ENCODE measurements around the gene VDR. TPM values are rescaled to one million over a fixed set of nuclear protein-coding genes. Genes with fewer than 3 reads are reported as not detected.

The VDR gene
- total and polyA plus RNA-seq, 2 donors (not counting 1 experiment from before 2014, with no cell fraction given) = 16.2 to 24.4 TPM

DNA sequence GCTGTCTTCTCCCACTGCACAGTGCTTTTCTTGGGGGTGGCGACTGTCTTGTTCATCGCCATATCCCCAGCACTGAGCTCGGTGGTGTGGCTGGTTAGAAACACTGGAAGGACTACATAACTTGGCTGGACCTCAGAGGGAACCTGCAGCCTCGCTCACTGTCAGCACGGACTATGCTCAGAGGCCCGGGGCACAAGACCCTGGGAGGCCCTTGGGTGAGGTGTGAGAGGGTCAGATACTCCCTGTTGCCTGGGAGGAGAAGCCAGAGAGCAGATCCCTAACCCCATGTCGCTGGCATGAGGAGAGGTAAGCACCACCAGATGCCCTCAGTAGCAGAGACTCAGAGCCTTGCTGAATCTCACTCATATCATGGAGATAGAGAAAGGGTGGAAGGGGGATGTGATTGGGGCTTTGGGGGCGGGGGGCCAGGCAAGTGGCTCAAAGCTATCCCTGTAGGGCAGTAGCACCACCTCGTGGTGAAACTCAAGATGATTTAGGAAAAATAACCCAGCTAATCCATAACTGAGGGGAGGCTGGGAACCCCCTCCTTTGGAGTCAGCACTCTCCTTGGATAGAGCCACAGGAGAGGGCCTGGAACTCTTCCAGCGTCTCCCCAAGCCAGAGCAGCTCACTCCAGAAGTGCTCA lies 66.4 kb downstream of the VDR start:
- Histone ChIP-seq H4K20me1 (ENCODE audit: control insufficient read depth, extremely low read depth, insufficient read depth, low read length) (no peaks in the 10 kb centered on the region), H3K4me1 (ENCODE audit: control insufficient read depth, extremely low read depth, insufficient read depth, low read length) (peaks cover 2% of the 10 kb centered on the region), H3K79me2 (ENCODE audit: control insufficient read depth, insufficient read depth, low read length) (no peaks in the 10 kb centered on the region), H3K36me3 (ENCODE audit: control insufficient read depth, insufficient read depth, low read length) (no peaks in the 10 kb centered on the region), H3K27ac (ENCODE audit: insufficient read depth, low read length) (no peak overlapping the region), H2AFZ (ENCODE audit: low read length) (no peak overlapping the region), H3K4me3 (replicated peaks in 1 of 4; ENCODE audit: control extremely low read depth in 1 of 4, insufficient read depth in 1 of 4, low read depth in 3 of 4, low read length in 4 of 4) (no peak overlapping the region), H3K27me3 (ENCODE audit: control insufficient read depth, insufficient read depth, low read length) (no peaks in the 10 kb centered on the region), H3K9ac (ENCODE audit: insufficient read depth, low read length) (no peak overlapping the region), H3K4me2 (ENCODE audit: extremely low read depth, insufficient read depth, low read length) (no peak overlapping the region), H3K9me3 (ENCODE audit: control insufficient read depth, insufficient read depth, low read depth, low read length) (no peaks in the 10 kb centered on the region)
- TF ChIP-seq, protein P1, sequence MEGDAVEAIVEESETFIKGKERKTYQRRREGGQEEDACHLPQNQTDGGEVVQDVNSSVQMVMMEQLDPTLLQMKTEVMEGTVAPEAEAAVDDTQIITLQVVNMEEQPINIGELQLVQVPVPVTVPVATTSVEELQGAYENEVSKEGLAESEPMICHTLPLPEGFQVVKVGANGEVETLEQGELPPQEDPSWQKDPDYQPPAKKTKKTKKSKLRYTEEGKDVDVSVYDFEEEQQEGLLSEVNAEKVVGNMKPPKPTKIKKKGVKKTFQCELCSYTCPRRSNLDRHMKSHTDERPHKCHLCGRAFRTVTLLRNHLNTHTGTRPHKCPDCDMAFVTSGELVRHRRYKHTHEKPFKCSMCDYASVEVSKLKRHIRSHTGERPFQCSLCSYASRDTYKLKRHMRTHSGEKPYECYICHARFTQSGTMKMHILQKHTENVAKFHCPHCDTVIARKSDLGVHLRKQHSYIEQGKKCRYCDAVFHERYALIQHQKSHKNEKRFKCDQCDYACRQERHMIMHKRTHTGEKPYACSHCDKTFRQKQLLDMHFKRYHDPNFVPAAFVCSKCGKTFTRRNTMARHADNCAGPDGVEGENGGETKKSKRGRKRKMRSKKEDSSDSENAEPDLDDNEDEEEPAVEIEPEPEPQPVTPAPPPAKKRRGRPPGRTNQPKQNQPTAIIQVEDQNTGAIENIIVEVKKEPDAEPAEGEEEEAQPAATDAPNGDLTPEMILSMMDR (conservative IDR thresholded peaks at IDR 0.05 in 1 of 2, IDR thresholded peaks at IDR 0.05 in 1 of 2; ENCODE audit: low read depth in 1 of 2, low read length in 2 of 2) = peak; percentile 41
- TF ChIP-seq EZH2 (IDR thresholded peaks at IDR 0.05; ENCODE audit: low read length, missing control alignments) = no peak
- peak in 1 of 2 donors; percentile 53 for DNase-seq (ENCODE audit: low read depth in 2 of 2)

DNA sequence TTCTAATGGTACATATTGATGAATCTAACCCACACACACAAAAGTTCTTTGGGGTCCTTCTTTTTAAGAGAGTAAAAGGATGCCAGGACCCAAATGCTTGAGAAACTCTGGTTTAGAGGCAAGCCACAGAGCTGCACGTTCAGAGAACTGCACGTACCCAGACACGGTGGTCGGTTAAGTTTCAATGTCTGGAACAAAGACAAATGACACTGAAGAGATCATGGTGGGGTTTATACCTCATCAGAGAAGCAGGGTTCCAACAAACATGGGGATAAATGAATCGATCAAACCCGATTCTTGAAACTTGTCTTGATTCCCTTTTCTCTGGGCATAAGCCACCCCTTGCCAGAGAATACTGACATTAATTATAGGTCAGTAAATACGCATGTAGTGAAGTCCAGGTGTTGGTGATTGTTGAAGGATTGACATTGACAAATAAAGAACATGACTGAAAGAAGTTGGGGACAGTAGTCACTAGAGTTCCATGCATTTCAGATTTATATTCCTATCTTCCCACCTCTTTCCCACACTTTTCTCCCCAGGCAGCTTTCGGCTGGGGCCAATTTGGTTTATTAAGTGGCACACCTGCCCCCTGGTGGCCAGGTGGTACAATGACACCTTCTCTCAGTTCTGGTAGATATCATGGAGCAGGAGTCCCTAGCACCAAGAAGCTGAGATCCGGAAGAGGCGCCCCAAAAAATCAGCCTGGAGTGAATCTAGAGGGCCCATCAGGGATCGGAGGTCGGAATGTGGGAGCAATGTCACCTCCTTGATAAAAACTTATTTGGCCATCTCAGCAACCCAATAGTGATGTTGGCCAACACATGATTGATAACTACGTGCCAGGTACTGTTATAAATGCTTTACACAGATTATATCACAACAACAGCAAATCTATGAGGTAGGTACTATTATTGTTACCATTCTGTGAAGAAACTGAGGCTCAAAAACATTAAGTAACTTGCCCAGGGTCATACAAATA lies 67.3 kb downstream of the VDR start:
- Histone ChIP-seq H3K4me1 (ENCODE audit: control insufficient read depth, extremely low read depth, insufficient read depth, low read length) (peaks cover 2% of the 10 kb centered on the region), H3K27ac (ENCODE audit: insufficient read depth, low read length) (no peak overlapping the region), H3K9ac (ENCODE audit: insufficient read depth, low read length) (no peak overlapping the region), H3K36me3 (ENCODE audit: control insufficient read depth, insufficient read depth, low read length) (no peaks in the 10 kb centered on the region), H3K4me3 (replicated peaks in 1 of 4; ENCODE audit: control extremely low read depth in 1 of 4, insufficient read depth in 1 of 4, low read depth in 3 of 4, low read length in 4 of 4) (no peak overlapping the region), H3K79me2 (ENCODE audit: control insufficient read depth, insufficient read depth, low read length) (no peaks in the 10 kb centered on the region), H3K27me3 (ENCODE audit: control insufficient read depth, insufficient read depth, low read length) (no peaks in the 10 kb centered on the region), H3K4me2 (ENCODE audit: extremely low read depth, insufficient read depth, low read length) (no peak overlapping the region), H3K9me3 (ENCODE audit: control insufficient read depth, insufficient read depth, low read depth, low read length) (no peaks in the 10 kb centered on the region), H2AFZ (ENCODE audit: low read length) (no peak overlapping the region), H4K20me1 (ENCODE audit: control insufficient read depth, extremely low read depth, insufficient read depth, low read length) (no peaks in the 10 kb centered on the region)
- DNase-seq (ENCODE audit: low read depth in 2 of 2) = peak; percentile 54 to 75
- no peak for TF ChIP-seq EZH2 (IDR thresholded peaks at IDR 0.05; ENCODE audit: low read length, missing control alignments)
- TF ChIP-seq, protein P1 (conservative IDR thresholded peaks at IDR 0.05 in 1 of 2, IDR thresholded peaks at IDR 0.05 in 1 of 2; ENCODE audit: low read depth in 1 of 2, low read length in 2 of 2) = peak; percentile 81 to 86

DNA sequence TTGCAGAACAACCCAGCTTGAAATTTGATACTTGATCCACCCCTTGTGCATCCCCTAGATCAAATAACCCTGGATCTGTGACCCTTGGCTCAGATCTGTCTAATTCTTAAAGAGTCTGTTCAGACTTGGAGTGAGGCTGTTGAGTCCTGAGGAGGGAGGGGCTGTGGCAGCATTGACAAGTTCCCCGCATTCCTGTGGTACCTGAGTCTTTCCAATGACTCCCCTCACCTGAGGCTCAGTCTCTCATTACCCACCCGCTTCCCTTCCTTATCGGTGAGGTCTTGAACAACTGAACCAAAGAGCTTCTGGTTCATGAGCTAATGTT lies 69.0 kb downstream of the VDR start:
- Histone ChIP-seq H3K36me3 (ENCODE audit: control insufficient read depth, insufficient read depth, low read length) (no peaks in the 10 kb centered on the region), H3K4me2 (ENCODE audit: extremely low read depth, insufficient read depth, low read length) (no peak overlapping the region), H3K79me2 (ENCODE audit: control insufficient read depth, insufficient read depth, low read length) (no peaks in the 10 kb centered on the region), H3K9ac (ENCODE audit: insufficient read depth, low read length) (no peak overlapping the region), H3K9me3 (ENCODE audit: control insufficient read depth, insufficient read depth, low read depth, low read length) (no peaks in the 10 kb centered on the region), H4K20me1 (ENCODE audit: control insufficient read depth, extremely low read depth, insufficient read depth, low read length) (no peaks in the 10 kb centered on the region), H3K27me3 (ENCODE audit: control insufficient read depth, insufficient read depth, low read length) (no peaks in the 10 kb centered on the region), H3K27ac (ENCODE audit: insufficient read depth, low read length) (no peak overlapping the region), H2AFZ (ENCODE audit: low read length) (no peak overlapping the region), H3K4me1 (ENCODE audit: control insufficient read depth, extremely low read depth, insufficient read depth, low read length) (no peaks in the 10 kb centered on the region), H3K4me3 (replicated peaks in 1 of 4; ENCODE audit: control extremely low read depth in 1 of 4, insufficient read depth in 1 of 4, low read depth in 3 of 4, low read length in 4 of 4) (no peak overlapping the region)
- TF ChIP-seq, protein P1 (conservative IDR thresholded peaks at IDR 0.05 in 1 of 2, IDR thresholded peaks at IDR 0.05 in 1 of 2; ENCODE audit: low read depth in 1 of 2, low read length in 2 of 2) = no peak
- peak in 1 of 2 donors; percentile 35 for DNase-seq (ENCODE audit: low read depth in 2 of 2)
